ENCODE results near the gene GNG12.

GNG12 gene

DNA sequence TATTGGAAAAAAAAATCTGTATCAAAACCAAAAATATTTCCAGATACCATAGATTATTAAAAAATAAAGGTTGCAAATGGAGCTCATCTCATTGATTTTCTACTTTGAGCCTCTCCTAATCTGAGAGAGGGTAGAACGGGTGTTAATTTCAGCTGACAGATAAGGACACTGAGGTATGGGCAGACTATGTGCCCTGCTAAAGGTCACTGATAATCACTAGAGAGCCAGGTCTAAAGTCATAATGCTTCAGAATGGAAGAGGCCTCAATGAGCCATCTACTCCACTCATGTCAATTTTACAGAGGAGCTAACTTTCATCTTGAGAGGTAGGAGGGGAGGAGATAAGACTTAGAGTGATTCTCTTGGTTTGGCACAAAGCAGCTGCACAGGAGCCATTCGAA, 21.0 kb downstream of the GNG12 start:
- TF ChIP-seq, protein P1, sequence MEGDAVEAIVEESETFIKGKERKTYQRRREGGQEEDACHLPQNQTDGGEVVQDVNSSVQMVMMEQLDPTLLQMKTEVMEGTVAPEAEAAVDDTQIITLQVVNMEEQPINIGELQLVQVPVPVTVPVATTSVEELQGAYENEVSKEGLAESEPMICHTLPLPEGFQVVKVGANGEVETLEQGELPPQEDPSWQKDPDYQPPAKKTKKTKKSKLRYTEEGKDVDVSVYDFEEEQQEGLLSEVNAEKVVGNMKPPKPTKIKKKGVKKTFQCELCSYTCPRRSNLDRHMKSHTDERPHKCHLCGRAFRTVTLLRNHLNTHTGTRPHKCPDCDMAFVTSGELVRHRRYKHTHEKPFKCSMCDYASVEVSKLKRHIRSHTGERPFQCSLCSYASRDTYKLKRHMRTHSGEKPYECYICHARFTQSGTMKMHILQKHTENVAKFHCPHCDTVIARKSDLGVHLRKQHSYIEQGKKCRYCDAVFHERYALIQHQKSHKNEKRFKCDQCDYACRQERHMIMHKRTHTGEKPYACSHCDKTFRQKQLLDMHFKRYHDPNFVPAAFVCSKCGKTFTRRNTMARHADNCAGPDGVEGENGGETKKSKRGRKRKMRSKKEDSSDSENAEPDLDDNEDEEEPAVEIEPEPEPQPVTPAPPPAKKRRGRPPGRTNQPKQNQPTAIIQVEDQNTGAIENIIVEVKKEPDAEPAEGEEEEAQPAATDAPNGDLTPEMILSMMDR (IDR thresholded peaks at IDR 0.05; ENCODE audit: unreplicated experiment in 3 of 3), result no peak
- H3K36me3 Mint-ChIP-seq (ENCODE audit: low read depth), result peaks cover 44% of the 10 kb centered on the region
- H3K4me1 Mint-ChIP-seq, result peaks cover 15% of the 10 kb centered on the region
- H3K4me3 Mint-ChIP-seq, result no peak overlapping the region
- H3K9me3 Mint-ChIP-seq, result peaks cover 18% of the 10 kb centered on the region
- H3K27me3 Mint-ChIP-seq (ENCODE audit: low read depth), result no peaks in the 10 kb centered on the region
- no peak overlapping the region for H3K27ac Mint-ChIP-seq

DNA sequence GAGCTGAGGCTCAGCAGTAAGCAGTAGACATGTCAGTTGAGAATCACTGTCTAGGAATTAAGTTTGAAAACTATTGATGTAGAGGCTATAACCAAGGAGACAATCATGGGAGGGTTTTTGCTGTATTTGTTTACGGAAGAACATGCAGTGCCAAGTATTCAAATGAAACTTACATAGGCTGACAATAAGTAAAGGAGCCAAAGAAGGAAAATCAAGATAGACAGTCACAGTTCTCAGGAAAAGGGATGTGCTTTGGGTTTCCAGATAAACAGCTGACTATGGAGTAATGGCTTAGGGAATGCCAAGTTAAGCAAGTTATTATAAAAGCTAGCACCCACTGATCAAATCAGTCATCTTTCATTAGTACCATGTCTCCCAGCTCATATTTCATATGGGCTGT, 21.5 kb downstream of the GNG12 start:
- no peaks in the 10 kb centered on the region for H3K27me3 Mint-ChIP-seq (ENCODE audit: low read depth)
- peaks cover 44% of the 10 kb centered on the region for H3K36me3 Mint-ChIP-seq (ENCODE audit: low read depth)
- H3K9me3 Mint-ChIP-seq, result peaks cover 21% of the 10 kb centered on the region
- TF ChIP-seq, protein P1 (IDR thresholded peaks at IDR 0.05; ENCODE audit: unreplicated experiment in 3 of 3), result no peak
- no peak overlapping the region for H3K4me3 Mint-ChIP-seq
- peaks cover 15% of the 10 kb centered on the region for H3K4me1 Mint-ChIP-seq
- H3K27ac Mint-ChIP-seq, result no peak overlapping the region

DNA sequence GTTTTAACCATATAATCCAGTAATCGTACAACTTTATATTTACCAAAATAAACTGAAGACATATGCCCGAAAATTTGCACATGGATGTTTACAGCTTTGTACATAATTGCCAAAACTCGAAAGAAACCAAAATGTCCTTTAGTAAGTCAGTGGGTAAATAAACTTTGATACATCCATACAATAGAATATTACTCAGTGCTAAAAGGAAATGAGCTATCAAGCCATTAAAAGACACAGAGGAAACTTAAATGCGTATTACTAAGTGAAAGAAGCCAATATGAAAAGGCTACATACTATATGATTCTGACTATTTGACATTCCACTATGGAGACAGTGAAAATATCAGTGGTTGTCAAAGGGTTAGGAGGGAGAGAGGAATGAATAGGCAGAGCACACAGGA, 23.4 kb downstream of the GNG12 start:
- Mint-ChIP-seq H3K4me3 (no peak overlapping the region), H3K27me3 (ENCODE audit: low read depth) (no peaks in the 10 kb centered on the region)

GRCh38 chr1:67807282-67807681, 26.0 kb downstream of the GNG12 start:
- H3K4me1 Mint-ChIP-seq, result peaks cover 21% of the 10 kb centered on the region
- peaks cover 60% of the 10 kb centered on the region for H3K36me3 Mint-ChIP-seq (ENCODE audit: low read depth)
- H3K27ac Mint-ChIP-seq, result no peak overlapping the region
- TF ChIP-seq, protein P1 (IDR thresholded peaks at IDR 0.05; ENCODE audit: unreplicated experiment in 3 of 3), result no peak
- H3K4me3 Mint-ChIP-seq, result no peak overlapping the region
- no peaks in the 10 kb centered on the region for H3K27me3 Mint-ChIP-seq (ENCODE audit: low read depth)
- peaks cover 34% of the 10 kb centered on the region for H3K9me3 Mint-ChIP-seq

More for the DNA sequence above, 23.4 kb downstream of the GNG12 start:
- Mint-ChIP-seq H3K27ac (no peak overlapping the region), H3K4me1 (peaks cover 10% of the 10 kb centered on the region), H3K9me3 (peaks cover 30% of the 10 kb centered on the region), H3K36me3 (ENCODE audit: low read depth) (peaks cover 55% of the 10 kb centered on the region)
- TF ChIP-seq, protein P1 (IDR thresholded peaks at IDR 0.05; ENCODE audit: unreplicated experiment in 3 of 3), result no peak

DNA sequence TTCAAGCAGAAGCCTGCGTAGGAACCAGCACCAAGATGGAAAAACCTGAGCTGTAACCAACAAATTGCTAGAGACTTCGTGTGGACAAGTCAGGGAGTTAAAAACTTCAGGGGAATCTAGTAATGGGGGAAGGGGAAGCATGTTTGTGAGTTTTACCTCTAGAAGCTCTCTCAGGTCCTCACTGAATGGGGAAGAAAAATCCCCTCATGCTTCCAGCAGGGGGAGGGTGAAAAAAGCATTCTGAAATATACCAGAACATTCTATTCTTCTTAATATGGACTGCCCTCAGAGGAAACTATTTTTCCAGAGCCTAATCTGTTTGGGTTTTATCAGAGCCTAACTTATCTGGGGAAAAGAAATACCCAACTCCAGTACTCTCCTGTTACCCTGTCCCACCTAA, 28.6 kb downstream of the GNG12 start:
- peak overlapping the region in 2 of 3 experiments; percentile 70 to 72 for H3K27ac Mint-ChIP-seq

More for the DNA sequence above, 28.6 kb downstream of the GNG12 start:
- TF ChIP-seq, protein P1 (IDR thresholded peaks at IDR 0.05; ENCODE audit: unreplicated experiment in 3 of 3), result no peak
- Mint-ChIP-seq H3K9me3 (peaks cover 29% of the 10 kb centered on the region), H3K4me3 (no peak overlapping the region), H3K27me3 (ENCODE audit: low read depth) (no peaks in the 10 kb centered on the region), H3K36me3 (ENCODE audit: low read depth) (peaks cover 48% of the 10 kb centered on the region), H3K4me1 (peaks cover 21% of the 10 kb centered on the region)

Data from nephron (organoid).